Osteoblast (primary cell): Measurements from ENCODE around the gene TXNDC17. TPM values are rescaled to one million over a fixed set of nuclear protein-coding genes. Genes with fewer than 3 reads are reported as not detected.

ENCODE experiments used
- DNase-seq: peaks from one replicate; pipeline ENCODE4 v3.0.0; 2011; ENCODE audit warnings: low spot score, mixed read lengths; ENCODE audit not compliant: insufficient read length; ENCODE audit errors: missing footprints
- H2AFZ ChIP-seq: 2 replicates; pipeline ENCODE4 v1.6.0; 2011; ENCODE audit warnings: mild to moderate bottlenecking, low read length
- H3K27ac ChIP-seq: 2 replicates; pipeline ENCODE4 v1.5.1; 2011; ENCODE audit warnings: mild to moderate bottlenecking, low read depth, low read length, moderate library complexity
- H3K27me3 ChIP-seq: 2 replicates; pipeline ENCODE4 v1.6.0; 2012; ENCODE audit warnings: mild to moderate bottlenecking, control low read depth, inconsistent platforms, low read length, moderate library complexity; ENCODE audit not compliant: insufficient read depth
- H3K36me3 ChIP-seq: 2 replicates; pipeline ENCODE4 v1.5.1; 2011; ENCODE audit warnings: mild to moderate bottlenecking, low read length, control low read depth, moderate library complexity; ENCODE audit not compliant: insufficient read depth
- H3K4me1 ChIP-seq: 2 replicates; pipeline ENCODE4 v1.5.1; 2011; ENCODE audit warnings: mild to moderate bottlenecking, low read length, control low read depth, moderate library complexity; ENCODE audit not compliant: insufficient read depth
- H3K4me2 ChIP-seq: 2 replicates; pipeline ENCODE4 v1.6.0; 2011; ENCODE audit warnings: mild to moderate bottlenecking, low read length; ENCODE audit not compliant: insufficient read depth
- H3K4me3 ChIP-seq: fragments of 200-600 bp; sonication (generic); 3 replicates; pipeline ENCODE4 v1.5.1; 2012; ENCODE audit warnings: mild to moderate bottlenecking, low read length, inconsistent platforms; ENCODE audit not compliant: insufficient read depth
- H3K79me2 ChIP-seq: 2 replicates; pipeline ENCODE4 v1.6.0; 2012; ENCODE audit warnings: mild to moderate bottlenecking, low read length, control low read depth, inconsistent platforms; ENCODE audit not compliant: insufficient read depth
- H3K9me3 ChIP-seq: 2 replicates; pipeline ENCODE4 v1.5.1; 2011; ENCODE audit warnings: low read depth, low read length, control low read depth
- H4K20me1 ChIP-seq: 2 replicates; pipeline ENCODE4 v1.6.0; 2012; ENCODE audit warnings: mild to moderate bottlenecking, low read length, control low read depth; ENCODE audit not compliant: insufficient read depth
- CTCF ChIP-seq: IDR thresholded peaks from 2 replicates; pipeline ENCODE4 v1.5.1; 2011; ENCODE audit warnings: mild to moderate bottlenecking, low read depth, low read length, moderate library complexity; ENCODE audit errors: extremely low read depth
- total RNA-seq: library from RNA; depleted of rRNA; stranded (reverse); fragments of >200 nt; gene quantifications from 2 replicates; pipeline ENCODE4 v1.2.3, GENCODE V29; 2012

The TXNDC17 gene
- total RNA-seq, 1 donor, result 70.6 TPM

DNA sequence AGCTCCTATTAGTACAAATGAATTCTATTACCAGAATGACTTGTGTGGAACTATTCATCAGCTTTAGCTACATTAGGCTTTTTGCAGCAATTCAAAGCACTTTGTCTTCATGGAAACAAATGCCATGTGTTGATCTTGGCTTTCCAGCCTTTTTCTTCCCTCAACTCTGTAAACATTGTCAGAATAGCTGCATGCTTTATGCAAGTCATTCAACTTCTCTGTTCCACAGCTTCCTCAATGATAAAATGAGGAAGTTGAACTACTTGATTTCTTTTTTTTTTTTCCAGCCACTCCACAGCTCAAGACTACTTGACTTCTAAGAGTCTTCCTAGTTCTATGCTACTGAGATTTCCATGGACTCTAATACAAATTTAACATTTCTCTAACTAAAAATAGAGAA, 41.5 kb upstream of the TXNDC17 start:
- Histone ChIP-seq H4K20me1 (peaks cover 11% of the 10 kb centered on the region), H3K4me2 (no peak overlapping the region), H3K27ac (no peak overlapping the region), H2AFZ (no peak overlapping the region), H3K9me3 (no peaks in the 10 kb centered on the region), H3K79me2 (peaks cover 6% of the 10 kb centered on the region), H3K4me1 (no peaks in the 10 kb centered on the region), H3K4me3 (no peak overlapping the region), H3K27me3 (no peaks in the 10 kb centered on the region), H3K36me3 (peaks cover 66% of the 10 kb centered on the region)
- no peak for TF ChIP-seq CTCF
- no peak for DNase-seq

GRCh38 chr17:6602141-6602540, 38.7 kb upstream of the TXNDC17 start:
- Histone ChIP-seq H2AFZ (no peak overlapping the region), H3K79me2 (peaks cover 6% of the 10 kb centered on the region), H3K4me1 (no peaks in the 10 kb centered on the region), H3K36me3 (peaks cover 71% of the 10 kb centered on the region), H3K9me3 (no peaks in the 10 kb centered on the region), H3K27ac (no peak overlapping the region), H4K20me1 (peaks cover 11% of the 10 kb centered on the region), H3K4me3 (no peak overlapping the region), H3K27me3 (no peaks in the 10 kb centered on the region), H3K4me2 (no peak overlapping the region)
- DNase-seq, result no peak
- TF ChIP-seq CTCF, result no peak

DNA sequence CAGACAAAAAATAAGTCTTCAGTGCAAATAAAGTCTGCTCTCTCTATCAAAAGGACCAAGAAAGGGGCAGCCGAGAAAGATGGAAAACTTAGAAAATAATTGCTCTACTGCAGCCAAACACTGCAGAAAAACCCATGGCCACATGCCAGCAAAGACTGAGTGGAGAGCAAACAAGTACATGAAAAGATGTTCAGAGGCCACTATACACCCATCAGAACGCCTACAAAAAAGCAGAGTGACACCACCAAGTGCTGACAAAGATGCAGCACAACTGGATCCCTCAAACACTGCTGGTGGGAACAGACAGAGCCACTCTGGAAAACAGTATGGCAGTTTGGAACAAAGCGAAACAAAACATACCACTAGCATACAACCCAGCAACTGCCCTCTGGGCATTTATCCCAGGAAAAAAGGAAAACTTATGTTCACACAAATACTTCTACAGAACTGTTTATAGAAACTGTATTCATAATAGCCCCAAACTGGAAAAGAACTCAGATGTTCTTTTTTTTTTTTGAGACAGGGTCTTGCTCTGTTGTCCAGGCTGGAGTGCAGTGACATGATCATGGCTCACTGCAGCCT, 37.0 kb upstream of the TXNDC17 start:
- H3K27ac ChIP-seq, result no peak overlapping the region
- no peak overlapping the region for H2AFZ ChIP-seq
- no peak for TF ChIP-seq CTCF
- peaks cover 11% of the 10 kb centered on the region for H4K20me1 ChIP-seq
- H3K9me3 ChIP-seq, result no peaks in the 10 kb centered on the region
- no peaks in the 10 kb centered on the region for H3K27me3 ChIP-seq
- no peak overlapping the region for H3K4me3 ChIP-seq
- DNase-seq, result no peak
- no peaks in the 10 kb centered on the region for H3K4me1 ChIP-seq
- no peak overlapping the region for H3K4me2 ChIP-seq
- peaks cover 6% of the 10 kb centered on the region for H3K79me2 ChIP-seq
- peaks cover 82% of the 10 kb centered on the region for H3K36me3 ChIP-seq

DNA sequence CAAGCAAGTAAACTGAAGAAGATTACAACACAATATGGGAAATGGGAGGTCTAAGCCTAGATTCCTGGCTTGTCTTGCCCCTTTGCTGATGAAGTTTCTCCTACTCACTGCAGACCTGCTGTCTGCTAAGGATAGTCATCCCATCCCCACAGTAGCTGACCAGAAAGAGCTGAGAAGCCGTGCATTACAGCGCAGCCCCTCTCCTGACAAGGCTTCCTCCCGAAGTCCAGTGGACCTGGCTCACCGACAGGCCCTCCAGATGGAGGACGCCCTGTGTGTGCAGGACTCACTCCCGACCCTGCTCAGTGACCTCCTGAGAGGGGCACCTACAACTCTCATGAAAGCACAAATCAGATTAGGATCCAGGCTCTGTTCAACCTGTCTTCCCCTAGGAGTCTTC, 35.7 kb upstream of the TXNDC17 start:
- no peak for DNase-seq
- Histone ChIP-seq H3K36me3 (peaks cover 82% of the 10 kb centered on the region), H3K9me3 (no peaks in the 10 kb centered on the region), H3K27me3 (no peaks in the 10 kb centered on the region), H3K4me3 (no peak overlapping the region), H3K4me2 (no peak overlapping the region), H4K20me1 (peaks cover 11% of the 10 kb centered on the region), H3K27ac (no peak overlapping the region), H3K4me1 (peaks cover 2% of the 10 kb centered on the region), H2AFZ (no peak overlapping the region), H3K79me2 (peaks cover 6% of the 10 kb centered on the region)
- TF ChIP-seq CTCF, result no peak
